Sigmoid colon (tissue), 7 donors: ENCODE data around the gene ISOC1. TPM values are rescaled to one million over a fixed set of nuclear protein-coding genes. Genes with fewer than 3 reads are reported as not detected.

Experiments
- DNase-seq: peaks from one replicate; pipeline ENCODE4 v3.0.0-alpha.2; 2019
- H3K27ac ChIP-seq, 4 donors: fragments of 200-600 bp; sonication (generic); one replicate each; pipeline ENCODE4 v1.5.1; 2016 to 2019; ENCODE audit warnings: mild to moderate bottlenecking in 1 of 4
- H3K27me3 ChIP-seq, 3 donors: fragments of 200-600 bp; sonication (generic); one replicate each; pipeline ENCODE4 v1.5.1; 2019; ENCODE audit warnings: mild to moderate bottlenecking in 1 of 3
- H3K36me3 ChIP-seq, 4 donors: fragments of 200-600 bp; sonication (generic); one replicate each; pipeline ENCODE4 v1.5.1; 2016 to 2019
- H3K4me1 ChIP-seq, 4 donors: fragments of 200-600 bp; sonication (generic); one replicate each; pipeline ENCODE4 v1.5.1; 2017 to 2019
- H3K4me3 ChIP-seq, 4 donors: fragments of 200-600 bp; sonication (generic); one replicate each; pipeline ENCODE4 v1.5.1; 2017 to 2019; ENCODE audit warnings: mild to moderate bottlenecking in 2 of 4, moderate library complexity in 1 of 4
- H3K9me3 ChIP-seq, 4 donors: fragments of 200-600 bp in 3 of 4; sonication (generic) in 3 of 4; one replicate each; pipeline versions ENCODE4 v1.5.1 to v1.6.1; 2013 to 2019
- EP300 ChIP-seq, 4 donors: sonication (generic); formaldehyde crosslinking; IDR thresholded peaks; one replicate each; pipeline ENCODE4 v1.6.1; 2017; ENCODE audit warnings: antibody characterized with exemption in 4 of 4
- POLR2A ChIP-seq, 2 donors: fragments of 450-650 bp; IDR thresholded peaks; one replicate each; pipeline ENCODE4 v1.6.1; 2016; ENCODE audit warnings: antibody characterized with exemption in 2 of 2, mild to moderate bottlenecking in 2 of 2, moderate library complexity in 2 of 2
- POLR2AphosphoS5 ChIP-seq, 4 donors: sonication (generic); formaldehyde crosslinking; IDR thresholded peaks; one replicate each; pipeline ENCODE4 v1.6.1; 2017; ENCODE audit warnings: antibody characterized with exemption in 4 of 4
- WGBS, 2 donors: extraction: QIAGEN DNeasy Blood & Tissue Kit; methylation state at CpG; one replicate each; pipeline ENCODE4 v1.1.7; 2013; 5-methylcytosine and 5-hydroxymethylcytosine counted together
- intact Hi-C: fragments of 100-400 bp; cut with DNase I; formaldehyde crosslinking; loops from one replicate; pipeline ENCODE4 v1.15.1; 2023
- polyA plus RNA-seq, 3 donors: library from polyadenylated mRNA; stranded (reverse); fragments of 200-250 nt; gene quantifications; one replicate each; pipeline ENCODE4 v1.2.3, GENCODE V29; 2013
- total RNA-seq, 4 donors: library from RNA; depleted of rRNA; stranded (reverse); fragments of >200 nt; gene quantifications; one replicate each; pipeline ENCODE4 v1.1.0, GENCODE V29; 2016
- TF ChIP-seq, protein P1 (sequence below), 4 experiments: fragments of 450-650 bp in 3 of 4; fragments of 200-600 bp in 1 of 4; IDR thresholded peaks; one replicate each; pipeline ENCODE4 v1.5.1; 2016 to 2019; ENCODE audit warnings: antibody characterized with exemption in 4 of 4, mild to moderate bottlenecking in 3 of 4, moderate library complexity in 2 of 4
- donor health status: healthy with polysubstance abuse.
- donor health status: Bipolar disorder and iron deficiency.
- donor health status: healthy.

ISOC1 gene
- total and polyA plus RNA-seq, 7 donors, result 14.1 to 34.2 (median 21.6) TPM

DNA sequence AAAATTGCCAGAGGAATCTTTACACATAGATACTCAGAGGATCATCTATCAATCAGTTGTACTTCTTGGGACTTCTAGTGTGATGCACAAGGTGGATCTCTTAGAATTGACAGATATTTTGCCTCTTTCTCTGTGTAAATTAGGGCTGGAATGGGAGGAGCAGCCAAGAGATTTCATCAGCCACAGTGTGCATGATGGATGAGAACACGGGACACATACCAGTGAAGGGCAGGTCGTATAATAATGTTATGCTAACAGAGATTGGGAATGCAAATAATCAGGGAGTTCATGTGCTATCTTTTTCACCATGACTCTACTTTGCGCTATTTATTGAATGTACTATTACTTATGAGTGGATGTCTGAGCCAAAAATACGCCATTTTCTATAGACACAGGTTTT, 43.3 kb upstream of the ISOC1 start:
- H3K4me1 ChIP-seq, result peaks cover 0 to 17% (median 7%) of the 10 kb centered on the region in 4 donors
- no peak overlapping the region for H3K4me3 ChIP-seq
- no peak overlapping the region for H3K27ac ChIP-seq
- H3K27me3 ChIP-seq, result no peaks in the 10 kb centered on the region
- no peaks in the 10 kb centered on the region for H3K9me3 ChIP-seq
- H3K36me3 ChIP-seq, result no peaks in the 10 kb centered on the region
- DNase-seq, result no peak
- intact Hi-C loops, result no loop called here
- 35 to 78% methylated on average over 4 of the region's 4 CpGs for WGBS, 2 donors
- TF ChIP-seq POLR2AphosphoS5 (IDR thresholded peaks at IDR 0.05) (no peak), POLR2A (IDR thresholded peaks at IDR 0.05) (no peak), EP300 (IDR thresholded peaks at IDR 0.05) (no peak)
- TF ChIP-seq, protein P1, sequence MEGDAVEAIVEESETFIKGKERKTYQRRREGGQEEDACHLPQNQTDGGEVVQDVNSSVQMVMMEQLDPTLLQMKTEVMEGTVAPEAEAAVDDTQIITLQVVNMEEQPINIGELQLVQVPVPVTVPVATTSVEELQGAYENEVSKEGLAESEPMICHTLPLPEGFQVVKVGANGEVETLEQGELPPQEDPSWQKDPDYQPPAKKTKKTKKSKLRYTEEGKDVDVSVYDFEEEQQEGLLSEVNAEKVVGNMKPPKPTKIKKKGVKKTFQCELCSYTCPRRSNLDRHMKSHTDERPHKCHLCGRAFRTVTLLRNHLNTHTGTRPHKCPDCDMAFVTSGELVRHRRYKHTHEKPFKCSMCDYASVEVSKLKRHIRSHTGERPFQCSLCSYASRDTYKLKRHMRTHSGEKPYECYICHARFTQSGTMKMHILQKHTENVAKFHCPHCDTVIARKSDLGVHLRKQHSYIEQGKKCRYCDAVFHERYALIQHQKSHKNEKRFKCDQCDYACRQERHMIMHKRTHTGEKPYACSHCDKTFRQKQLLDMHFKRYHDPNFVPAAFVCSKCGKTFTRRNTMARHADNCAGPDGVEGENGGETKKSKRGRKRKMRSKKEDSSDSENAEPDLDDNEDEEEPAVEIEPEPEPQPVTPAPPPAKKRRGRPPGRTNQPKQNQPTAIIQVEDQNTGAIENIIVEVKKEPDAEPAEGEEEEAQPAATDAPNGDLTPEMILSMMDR (IDR thresholded peaks at IDR 0.05), result no peak

DNA sequence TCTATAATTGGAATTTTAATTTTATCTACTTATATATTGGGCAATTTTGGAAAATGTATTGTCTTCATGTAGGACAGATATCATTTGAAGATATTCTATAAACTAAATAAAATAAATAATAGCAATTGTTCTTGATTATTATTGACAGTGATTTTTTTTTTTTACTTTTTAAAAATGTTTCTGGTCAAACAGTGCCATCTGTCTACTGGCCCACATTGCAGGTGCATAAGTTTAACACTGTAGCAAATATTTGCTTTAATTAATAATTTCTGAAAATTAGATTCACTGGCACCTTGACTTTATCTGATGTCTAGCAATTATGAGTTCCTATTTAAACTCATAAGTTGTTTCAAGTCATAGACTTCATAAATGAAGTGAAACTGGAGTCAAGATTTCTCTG, 41.1 kb upstream of the ISOC1 start:
- Histone ChIP-seq H3K4me1 (peaks cover 0 to 14% (median 6%) of the 10 kb centered on the region in 4 donors), H3K4me3 (no peak overlapping the region), H3K36me3 (no peaks in the 10 kb centered on the region), H3K27ac (no peak overlapping the region), H3K27me3 (no peaks in the 10 kb centered on the region), H3K9me3 (no peaks in the 10 kb centered on the region)
- intact Hi-C loops, result no loop called here
- DNase-seq, result no peak
- TF ChIP-seq EP300 (IDR thresholded peaks at IDR 0.05), result no peak
- no peak for TF ChIP-seq POLR2AphosphoS5 (IDR thresholded peaks at IDR 0.05)
- TF ChIP-seq, protein P1 (IDR thresholded peaks at IDR 0.05), result no peak
- no peak for TF ChIP-seq POLR2A (IDR thresholded peaks at IDR 0.05)

DNA sequence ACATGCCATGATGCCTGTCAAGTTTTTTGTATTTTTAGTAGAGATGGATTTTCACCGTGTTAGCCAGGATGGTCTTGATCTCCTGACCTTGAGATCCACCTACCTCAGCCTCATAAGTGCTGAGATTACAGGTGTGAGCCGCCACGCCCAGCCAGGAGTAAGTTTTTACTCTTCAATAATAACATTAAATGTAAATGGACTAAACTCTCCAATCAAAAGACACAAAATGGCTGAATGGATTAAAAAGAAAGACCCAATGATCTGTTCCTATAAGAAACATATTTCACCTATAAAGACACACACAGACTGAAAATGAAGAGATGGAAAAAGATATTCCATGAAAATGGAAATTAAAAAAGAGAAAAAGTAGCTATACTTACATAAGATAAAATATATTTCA, 37.2 kb upstream of the ISOC1 start:
- WGBS, 2 donors, result 86 to 92% methylated on average over 3 of the region's 3 CpGs
- Histone ChIP-seq H3K4me3 (no peak overlapping the region), H3K27me3 (no peaks in the 10 kb centered on the region), H3K9me3 (no peaks in the 10 kb centered on the region), H3K4me1 (no peaks in the 10 kb centered on the region), H3K36me3 (no peaks in the 10 kb centered on the region), H3K27ac (no peak overlapping the region)
- no peak for DNase-seq
- intact Hi-C loops, result no loop called here
- TF ChIP-seq EP300 (IDR thresholded peaks at IDR 0.05), result no peak

DNA sequence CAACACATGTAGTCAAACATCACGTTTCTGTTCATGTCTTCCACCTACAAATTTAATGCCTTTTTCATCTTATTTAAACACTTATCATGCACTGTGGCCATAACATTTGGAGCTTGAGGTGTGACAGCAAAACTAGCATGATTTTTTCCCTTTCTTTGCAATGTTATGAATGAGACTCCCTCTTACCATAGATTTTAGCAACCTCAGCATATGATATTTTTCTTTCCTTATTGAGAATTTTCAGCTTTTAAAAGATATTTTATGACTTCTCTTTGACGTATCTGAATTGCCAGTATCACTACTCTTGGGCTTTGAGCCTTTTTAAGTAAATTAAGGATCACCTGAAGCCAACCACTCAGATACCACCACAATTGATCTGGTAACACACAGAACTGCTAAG, 32.7 kb upstream of the ISOC1 start:
- intact Hi-C loops, result no loop called here
- 41 to 70% methylated on average over 2 of the region's 2 CpGs for WGBS, 2 donors
- Histone ChIP-seq H3K36me3 (no peaks in the 10 kb centered on the region), H3K4me1 (peaks cover 0 to 12% (median 12%) of the 10 kb centered on the region in 4 donors), H3K4me3 (no peak overlapping the region), H3K27me3 (no peaks in the 10 kb centered on the region), H3K9me3 (no peaks in the 10 kb centered on the region), H3K27ac (no peak overlapping the region)
- TF ChIP-seq, protein P1 (IDR thresholded peaks at IDR 0.05), result no peak
- TF ChIP-seq POLR2AphosphoS5 (IDR thresholded peaks at IDR 0.05) (no peak), POLR2A (IDR thresholded peaks at IDR 0.05) (no peak), EP300 (IDR thresholded peaks at IDR 0.05) (no peak)
- DNase-seq, result no peak

DNA sequence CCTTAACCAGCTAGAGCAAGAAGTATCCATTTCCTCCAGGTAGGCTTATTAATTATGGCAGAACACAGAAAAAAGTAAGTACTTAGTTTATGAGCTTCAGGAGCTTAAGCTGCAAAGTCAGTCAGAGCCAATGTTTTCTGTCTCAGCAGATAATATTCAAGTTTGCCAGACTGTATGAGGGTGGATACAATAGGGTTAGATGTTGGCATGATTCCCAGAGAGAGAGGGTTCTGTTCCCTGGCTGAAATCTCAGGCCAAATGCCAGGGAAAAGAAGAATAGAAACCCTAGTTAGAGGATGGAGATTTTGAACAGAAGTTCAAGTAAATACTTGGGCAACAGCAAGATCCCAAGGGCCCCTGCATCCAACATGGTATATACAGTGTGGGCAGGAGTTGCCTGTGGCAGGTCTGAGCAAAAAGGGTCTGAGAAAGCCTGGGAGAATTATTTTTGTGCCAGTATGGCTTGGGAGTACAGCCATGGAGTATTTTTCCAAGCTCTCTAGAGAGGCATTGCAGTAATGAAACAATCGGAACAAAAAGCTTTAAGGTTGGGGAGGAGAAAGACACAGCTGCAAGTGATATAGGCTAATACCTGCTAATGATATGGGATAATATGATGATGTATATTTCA, 31.0 kb upstream of the ISOC1 start:
- H3K27ac ChIP-seq, result peak overlapping the region; percentile 20 to 33 (median 26)
- no peak overlapping the region for H3K4me3 ChIP-seq
- H3K36me3 ChIP-seq, result no peaks in the 10 kb centered on the region
- TF ChIP-seq EP300 (IDR thresholded peaks at IDR 0.05) (no peak), POLR2AphosphoS5 (IDR thresholded peaks at IDR 0.05) (no peak), POLR2A (IDR thresholded peaks at IDR 0.05) (no peak)
- TF ChIP-seq, protein P1 (IDR thresholded peaks at IDR 0.05), result no peak
- 71 to 87% methylated on average over 1 of the region's 1 CpG for WGBS, 2 donors
- DNase-seq, result no peak
- no peaks in the 10 kb centered on the region for H3K9me3 ChIP-seq
- intact Hi-C loops, result no loop called here
- H3K4me1 ChIP-seq, result peaks cover 0 to 12% (median 12%) of the 10 kb centered on the region in 4 donors
- H3K27me3 ChIP-seq, result no peaks in the 10 kb centered on the region
